ENCODE measurements around the gene PLEKHA5. TPM values are rescaled to one million over a fixed set of nuclear protein-coding genes. Genes with fewer than 3 reads are reported as not detected.

PLEKHA5 gene
- total and polyA plus RNA-seq, 7 donors, result 0.52 to 3.3 (median 0.80) TPM

DNA sequence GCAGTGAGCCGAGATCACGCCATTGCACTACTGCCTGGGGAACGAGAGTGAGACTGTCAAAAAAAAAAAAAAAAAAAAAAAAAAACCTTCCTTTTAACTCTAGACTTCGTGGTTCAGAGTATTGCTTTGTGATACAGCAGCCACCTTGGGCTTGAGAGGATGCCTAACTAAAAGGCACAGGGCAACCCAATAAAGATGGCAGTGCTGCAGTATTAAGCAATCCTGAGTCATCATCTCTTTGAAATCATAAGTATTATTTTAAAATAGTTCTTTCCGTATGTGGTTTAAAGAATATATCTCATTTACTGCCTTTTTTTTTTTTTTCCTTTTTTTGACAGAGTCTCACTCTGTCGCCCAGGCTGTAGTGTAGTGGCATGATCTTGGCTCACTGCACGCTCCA is 116.1 kb downstream of the PLEKHA5 start:
- no peak for ATAC-seq
- intact Hi-C loops (cut with DNase I), result no loop called here
- TF ChIP-seq CTCF (IDR thresholded peaks at IDR 0.05), result no peak
- 92 to 97% (median 94%) methylated on average over 7 of the region's 7 CpGs for WGBS, 3 donors
- no peak for DNase-seq
- Histone ChIP-seq H3K4me1 (no peaks in the 10 kb centered on the region), H3K9me3 (no peaks in the 10 kb centered on the region), H3K4me3 (no peak overlapping the region), H3K36me3 (ENCODE audit: insufficient read depth in 1 of 2, low read depth in 1 of 2) (no peaks in the 10 kb centered on the region), H3K27ac (no peak overlapping the region), H3K27me3 (ENCODE audit: insufficient read depth in 3 of 3, low read length in 2 of 3) (no peaks in the 10 kb centered on the region)

DNA sequence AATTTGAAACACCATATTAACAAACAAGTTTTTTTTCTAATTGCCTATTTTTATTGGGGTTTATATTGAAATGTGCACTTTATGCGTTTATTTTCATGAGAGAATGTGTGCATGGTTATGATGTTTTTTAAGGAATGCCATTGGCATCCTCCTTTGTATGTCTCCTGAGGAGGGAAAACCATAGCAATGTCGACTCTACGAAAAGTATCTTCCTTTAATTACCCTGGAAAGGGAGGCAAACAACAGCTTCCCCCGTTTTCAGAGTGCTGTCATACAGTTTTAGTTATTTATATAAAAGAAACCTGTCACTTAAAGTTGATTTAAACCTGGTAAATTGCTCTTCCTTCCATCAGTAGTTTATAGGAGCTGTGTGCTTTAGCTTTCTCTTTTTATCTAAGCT is 117.4 kb downstream of the PLEKHA5 start:
- H3K27ac ChIP-seq, result no peak overlapping the region
- H3K4me3 ChIP-seq, result no peak overlapping the region
- DNase-seq (no peak), ATAC-seq (no peak)
- H3K36me3 ChIP-seq (ENCODE audit: insufficient read depth in 1 of 2, low read depth in 1 of 2), result no peaks in the 10 kb centered on the region
- no peak for TF ChIP-seq CTCF (IDR thresholded peaks at IDR 0.05)
- no peaks in the 10 kb centered on the region for H3K27me3 ChIP-seq (ENCODE audit: insufficient read depth in 3 of 3, low read length in 2 of 3)
- 82 to 88% (median 82%) methylated on average over 4 of the region's 4 CpGs for whole genome bisulfite sequencing, 3 donors
- H3K9me3 ChIP-seq, result no peaks in the 10 kb centered on the region
- no peaks in the 10 kb centered on the region for H3K4me1 ChIP-seq
- intact Hi-C loops (cut with DNase I), result no loop called here

DNA sequence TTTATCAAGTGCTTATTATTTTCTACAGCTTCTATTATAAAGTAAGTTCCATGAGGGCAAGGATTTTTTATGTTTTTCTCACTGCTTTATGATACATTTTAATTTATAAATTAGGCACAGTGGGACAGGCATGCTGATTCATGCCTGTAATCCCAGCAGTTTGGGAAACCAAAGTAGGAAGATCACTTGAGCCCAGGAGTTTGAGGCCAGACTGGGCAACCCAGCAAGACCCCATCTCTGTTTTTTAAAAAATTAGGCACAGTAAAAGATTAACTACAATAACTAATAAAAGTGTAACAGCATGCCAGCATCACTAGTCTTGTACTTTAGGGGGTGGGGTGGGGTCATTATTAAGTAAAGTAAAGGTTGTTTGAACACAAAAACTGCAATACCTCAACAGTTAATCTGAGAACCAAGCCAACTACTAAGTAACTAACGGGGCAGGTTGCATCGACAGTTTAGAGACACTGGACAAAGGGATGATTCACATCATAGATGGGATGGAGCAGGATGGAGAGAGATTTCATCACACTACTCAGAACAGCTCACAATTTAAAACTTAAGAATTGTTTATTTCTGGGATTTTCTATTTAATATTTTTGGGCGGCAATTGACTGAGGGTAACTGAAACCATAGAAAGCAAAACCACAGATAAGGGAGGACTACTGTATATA is 119.5 kb downstream of the PLEKHA5 start:
- no peaks in the 10 kb centered on the region for H3K36me3 ChIP-seq (ENCODE audit: insufficient read depth in 1 of 2, low read depth in 1 of 2)
- 88 to 95% (median 89%) methylated on average over 3 of the region's 3 CpGs for WGBS, 3 donors
- ATAC-seq, result no peak

GRCh38 chr12:19251481-19252132 is 122.1 kb downstream of the PLEKHA5 start:
- H3K4me3 ChIP-seq, result no peak overlapping the region
- intact Hi-C loops (cut with DNase I), result no loop called here
- no peak for TF ChIP-seq CTCF (IDR thresholded peaks at IDR 0.05)
- H3K27me3 ChIP-seq (ENCODE audit: insufficient read depth in 3 of 3, low read length in 2 of 3), result no peaks in the 10 kb centered on the region
- no peaks in the 10 kb centered on the region for H3K9me3 ChIP-seq
- no peak overlapping the region for H3K27ac ChIP-seq
- DNase-seq, result no peak
- ATAC-seq, result no peak
- 38 to 46% (median 46%) methylated on average over 3 of the region's 3 CpGs for WGBS, 3 donors
- no peaks in the 10 kb centered on the region for H3K36me3 ChIP-seq (ENCODE audit: insufficient read depth in 1 of 2, low read depth in 1 of 2)
- no peaks in the 10 kb centered on the region for H3K4me1 ChIP-seq

More for the DNA sequence above, 119.5 kb downstream of the PLEKHA5 start:
- Histone ChIP-seq H3K27me3 (ENCODE audit: insufficient read depth in 3 of 3, low read length in 2 of 3) (no peaks in the 10 kb centered on the region), H3K4me3 (no peak overlapping the region), H3K4me1 (no peaks in the 10 kb centered on the region), H3K27ac (no peak overlapping the region), H3K9me3 (no peaks in the 10 kb centered on the region)
- intact Hi-C loops (cut with DNase I), result no loop called here
- no peak for TF ChIP-seq CTCF (IDR thresholded peaks at IDR 0.05)
- no peak for DNase-seq
